Osteoblast (primary cell): ENCODE data around the gene SPARC. TPM values are rescaled to one million over a fixed set of nuclear protein-coding genes. Genes with fewer than 3 reads are reported as not detected.

ENCODE experiments used
- DNase-seq: peaks from one replicate; pipeline ENCODE4 v3.0.0; 2011; ENCODE audit warnings: low spot score, mixed read lengths; ENCODE audit not compliant: insufficient read length; ENCODE audit errors: missing footprints
- H2AFZ ChIP-seq: 2 replicates; pipeline ENCODE4 v1.6.0; 2011; ENCODE audit warnings: mild to moderate bottlenecking, low read length
- H3K27ac ChIP-seq: 2 replicates; pipeline ENCODE4 v1.5.1; 2011; ENCODE audit warnings: mild to moderate bottlenecking, low read depth, low read length, moderate library complexity
- H3K27me3 ChIP-seq: 2 replicates; pipeline ENCODE4 v1.6.0; 2012; ENCODE audit warnings: mild to moderate bottlenecking, control low read depth, inconsistent platforms, low read length, moderate library complexity; ENCODE audit not compliant: insufficient read depth
- H3K36me3 ChIP-seq: 2 replicates; pipeline ENCODE4 v1.5.1; 2011; ENCODE audit warnings: mild to moderate bottlenecking, low read length, control low read depth, moderate library complexity; ENCODE audit not compliant: insufficient read depth
- H3K4me1 ChIP-seq: 2 replicates; pipeline ENCODE4 v1.5.1; 2011; ENCODE audit warnings: mild to moderate bottlenecking, low read length, control low read depth, moderate library complexity; ENCODE audit not compliant: insufficient read depth
- H3K4me2 ChIP-seq: 2 replicates; pipeline ENCODE4 v1.6.0; 2011; ENCODE audit warnings: mild to moderate bottlenecking, low read length; ENCODE audit not compliant: insufficient read depth
- H3K4me3 ChIP-seq: fragments of 200-600 bp; sonication (generic); 3 replicates; pipeline ENCODE4 v1.5.1; 2012; ENCODE audit warnings: mild to moderate bottlenecking, low read length, inconsistent platforms; ENCODE audit not compliant: insufficient read depth
- H3K79me2 ChIP-seq: 2 replicates; pipeline ENCODE4 v1.6.0; 2012; ENCODE audit warnings: mild to moderate bottlenecking, low read length, control low read depth, inconsistent platforms; ENCODE audit not compliant: insufficient read depth
- H3K9me3 ChIP-seq: 2 replicates; pipeline ENCODE4 v1.5.1; 2011; ENCODE audit warnings: low read depth, low read length, control low read depth
- H4K20me1 ChIP-seq: 2 replicates; pipeline ENCODE4 v1.6.0; 2012; ENCODE audit warnings: mild to moderate bottlenecking, low read length, control low read depth; ENCODE audit not compliant: insufficient read depth
- total RNA-seq: library from RNA; depleted of rRNA; stranded (reverse); fragments of >200 nt; gene quantifications from 2 replicates; pipeline ENCODE4 v1.2.3, GENCODE V29; 2012
- TF ChIP-seq, protein P1 (sequence below): IDR thresholded peaks from 2 replicates; pipeline ENCODE4 v1.5.1; 2011; ENCODE audit warnings: mild to moderate bottlenecking, low read depth, low read length, moderate library complexity; ENCODE audit errors: extremely low read depth

Gene SPARC
- total RNA-seq, 1 donor, result 4,046 TPM

- H3K79me2 ChIP-seq, result peaks cover 2% of the 10 kb centered on the region
- no peak for DNase-seq
- no peak overlapping the region for H2AFZ ChIP-seq
- H3K4me1 ChIP-seq, result peaks cover 27% of the 10 kb centered on the region
- H4K20me1 ChIP-seq, result no peaks in the 10 kb centered on the region
- H3K36me3 ChIP-seq, result no peaks in the 10 kb centered on the region
- H3K27me3 ChIP-seq, result no peaks in the 10 kb centered on the region
- TF ChIP-seq, protein P1, sequence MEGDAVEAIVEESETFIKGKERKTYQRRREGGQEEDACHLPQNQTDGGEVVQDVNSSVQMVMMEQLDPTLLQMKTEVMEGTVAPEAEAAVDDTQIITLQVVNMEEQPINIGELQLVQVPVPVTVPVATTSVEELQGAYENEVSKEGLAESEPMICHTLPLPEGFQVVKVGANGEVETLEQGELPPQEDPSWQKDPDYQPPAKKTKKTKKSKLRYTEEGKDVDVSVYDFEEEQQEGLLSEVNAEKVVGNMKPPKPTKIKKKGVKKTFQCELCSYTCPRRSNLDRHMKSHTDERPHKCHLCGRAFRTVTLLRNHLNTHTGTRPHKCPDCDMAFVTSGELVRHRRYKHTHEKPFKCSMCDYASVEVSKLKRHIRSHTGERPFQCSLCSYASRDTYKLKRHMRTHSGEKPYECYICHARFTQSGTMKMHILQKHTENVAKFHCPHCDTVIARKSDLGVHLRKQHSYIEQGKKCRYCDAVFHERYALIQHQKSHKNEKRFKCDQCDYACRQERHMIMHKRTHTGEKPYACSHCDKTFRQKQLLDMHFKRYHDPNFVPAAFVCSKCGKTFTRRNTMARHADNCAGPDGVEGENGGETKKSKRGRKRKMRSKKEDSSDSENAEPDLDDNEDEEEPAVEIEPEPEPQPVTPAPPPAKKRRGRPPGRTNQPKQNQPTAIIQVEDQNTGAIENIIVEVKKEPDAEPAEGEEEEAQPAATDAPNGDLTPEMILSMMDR, result no peak
- H3K9me3 ChIP-seq, result no peaks in the 10 kb centered on the region
- H3K4me3 ChIP-seq, result no peak overlapping the region
- H3K4me2 ChIP-seq, result no peak overlapping the region
- H3K27ac ChIP-seq, result no peak overlapping the region
These were observed 35.8 kb upstream of the SPARC start for GRCh38 chr5:151722546-151722945.

DNA sequence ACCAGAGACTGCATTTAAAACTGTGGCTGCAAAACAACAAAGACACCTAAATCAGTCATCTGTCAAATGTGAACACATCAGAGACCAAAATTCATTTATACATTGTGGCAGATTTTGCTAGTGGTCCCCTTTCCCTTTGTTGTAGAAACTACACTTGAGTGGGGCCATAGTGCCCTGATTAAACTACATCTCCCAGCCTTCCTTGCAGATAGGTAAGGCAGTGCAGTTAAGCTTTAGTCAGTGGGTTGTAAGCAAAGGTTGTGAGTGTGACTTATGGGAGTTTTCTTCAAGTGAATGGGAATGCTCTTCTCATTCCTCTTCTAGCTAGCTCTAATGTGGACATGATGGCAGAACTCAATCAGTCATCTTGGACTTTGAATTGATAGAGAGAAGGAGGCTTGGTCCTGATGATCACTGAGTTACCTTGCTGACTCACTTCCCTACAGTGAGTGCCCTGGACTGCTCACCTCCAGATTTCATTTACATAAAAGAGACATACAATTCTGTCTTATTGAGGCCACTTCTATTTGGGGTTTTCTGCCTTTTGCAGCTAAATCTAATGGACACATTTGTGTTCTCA, 35.2 kb upstream of the SPARC start:
- Histone ChIP-seq H3K4me3 (no peak overlapping the region), H3K4me2 (no peak overlapping the region), H3K9me3 (no peaks in the 10 kb centered on the region), H3K27ac (peak overlapping the region; percentile 1), H3K36me3 (no peaks in the 10 kb centered on the region), H3K4me1 (peaks cover 31% of the 10 kb centered on the region), H3K79me2 (peaks cover 4% of the 10 kb centered on the region), H2AFZ (no peak overlapping the region), H4K20me1 (no peaks in the 10 kb centered on the region), H3K27me3 (no peaks in the 10 kb centered on the region)
- TF ChIP-seq, protein P1, result no peak
- no peak for DNase-seq

GRCh38 chr5:151721087-151721646, 34.5 kb upstream of the SPARC start:
- no peaks in the 10 kb centered on the region for H3K36me3 ChIP-seq
- peak overlapping the region; percentile 1 for H3K27ac ChIP-seq
- H3K4me3 ChIP-seq, result no peak overlapping the region
- H3K79me2 ChIP-seq, result peaks cover 4% of the 10 kb centered on the region
- no peak for DNase-seq
- no peak overlapping the region for H3K4me2 ChIP-seq
- TF ChIP-seq, protein P1, result no peak
- H4K20me1 ChIP-seq, result no peaks in the 10 kb centered on the region
- H3K9me3 ChIP-seq, result no peaks in the 10 kb centered on the region
- H3K27me3 ChIP-seq, result no peaks in the 10 kb centered on the region
- H3K4me1 ChIP-seq, result peaks cover 31% of the 10 kb centered on the region
- H2AFZ ChIP-seq, result no peak overlapping the region

DNA sequence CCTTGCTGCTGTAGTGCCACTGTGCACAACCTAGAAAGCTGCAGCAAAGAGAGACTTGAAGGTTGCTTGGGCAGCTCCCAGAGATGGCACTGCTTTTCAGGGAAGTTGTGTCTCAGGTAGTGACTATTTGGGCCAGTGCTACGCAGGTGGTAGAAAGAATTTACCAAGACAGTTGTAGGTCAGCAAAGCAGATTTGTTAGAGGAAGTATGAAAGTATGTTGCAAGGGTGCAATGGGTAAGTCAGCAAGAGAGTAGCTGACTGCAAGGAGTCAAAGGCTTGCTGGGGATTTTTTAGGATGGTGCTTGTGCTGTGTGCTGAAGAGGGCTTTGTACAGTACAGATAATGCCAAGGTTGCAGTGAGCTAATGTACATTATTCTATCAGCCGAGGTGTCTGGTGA, 33.5 kb upstream of the SPARC start:
- H3K27ac ChIP-seq, result no peak overlapping the region
- no peaks in the 10 kb centered on the region for H4K20me1 ChIP-seq
- H3K27me3 ChIP-seq, result no peaks in the 10 kb centered on the region
- DNase-seq, result no peak
- no peak overlapping the region for H3K4me3 ChIP-seq
- no peaks in the 10 kb centered on the region for H3K9me3 ChIP-seq
- TF ChIP-seq, protein P1, result no peak
- no peak overlapping the region for H2AFZ ChIP-seq
- H3K36me3 ChIP-seq, result no peaks in the 10 kb centered on the region
- H3K4me1 ChIP-seq, result peaks cover 31% of the 10 kb centered on the region
- no peak overlapping the region for H3K4me2 ChIP-seq
- H3K79me2 ChIP-seq, result peaks cover 4% of the 10 kb centered on the region
